AML-193 (cell line): ENCODE results near the gene ANAPC16.
"Not testable (repeated sequence)": the region's sequence is repeated elsewhere in the genome, so short reads cannot be mapped to it uniquely, and the experiment has no call there.

ENCODE experiments used
- DNase-seq, 2 experiments: peaks; one replicate each; lab custom pipeline; 2025; lab: John Stamatoyannopoulos, UW

The ANAPC16 gene

DNA sequence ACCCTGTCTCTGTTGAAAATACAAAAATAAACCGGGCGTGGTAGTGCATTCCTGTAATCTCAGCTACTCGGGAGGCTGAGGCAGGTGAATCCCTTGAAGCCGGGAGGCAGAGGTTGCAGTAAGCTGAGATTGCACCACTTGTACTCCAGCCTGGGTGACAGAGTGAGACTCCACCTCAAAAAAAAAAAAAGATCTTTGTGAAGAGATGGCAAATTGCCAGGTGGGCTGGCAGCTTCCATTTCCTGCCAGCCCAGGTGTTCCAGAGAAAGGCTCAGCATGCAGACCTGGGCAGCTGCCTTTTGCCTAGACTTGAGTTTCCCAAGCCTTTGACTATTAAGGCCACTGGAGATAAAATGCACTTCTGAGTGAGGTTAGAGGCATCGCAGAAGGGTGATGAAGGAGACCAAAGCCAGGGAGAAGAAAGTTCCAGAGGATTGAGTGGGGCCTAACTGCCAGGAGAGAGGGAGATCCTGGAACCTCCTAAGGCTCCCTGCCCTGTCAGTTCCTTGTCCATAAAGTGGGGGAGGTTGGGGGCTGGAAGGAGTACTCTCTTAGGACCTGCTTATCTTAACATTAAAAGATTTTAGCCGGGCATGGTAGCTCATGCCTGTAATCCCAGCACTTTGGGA lies 47.9 kb downstream of the ANAPC16 start:
- no peak for DNase-seq

GRCh38 chr10:72264536-72264935 lies 48.7 kb downstream of the ANAPC16 start:
- no peak for DNase-seq

DNA sequence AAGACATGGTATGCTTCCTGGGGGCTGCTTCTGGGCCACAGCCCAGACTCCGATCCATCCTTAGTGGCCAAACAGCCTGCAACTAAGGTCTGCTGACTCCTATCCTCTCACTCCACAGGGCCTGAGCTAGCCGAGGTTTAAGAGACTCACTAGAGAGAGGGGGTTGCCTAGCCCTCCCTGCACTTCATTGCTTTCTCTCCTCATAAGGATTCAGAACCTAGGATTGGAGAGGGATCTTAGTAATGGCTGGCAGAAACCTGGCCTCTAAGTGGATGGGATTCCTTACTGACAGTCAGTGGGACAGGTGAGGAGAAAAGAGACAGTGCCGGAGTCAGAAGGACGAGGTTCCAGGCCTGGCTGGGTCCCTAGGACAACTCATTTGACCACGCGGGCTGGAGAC lies 49.7 kb downstream of the ANAPC16 start:
- DNase-seq = no peak

- no peak for DNase-seq
Observed at GRCh38 chr10:72265990-72266865, 50.4 kb downstream of the ANAPC16 start.

DNA sequence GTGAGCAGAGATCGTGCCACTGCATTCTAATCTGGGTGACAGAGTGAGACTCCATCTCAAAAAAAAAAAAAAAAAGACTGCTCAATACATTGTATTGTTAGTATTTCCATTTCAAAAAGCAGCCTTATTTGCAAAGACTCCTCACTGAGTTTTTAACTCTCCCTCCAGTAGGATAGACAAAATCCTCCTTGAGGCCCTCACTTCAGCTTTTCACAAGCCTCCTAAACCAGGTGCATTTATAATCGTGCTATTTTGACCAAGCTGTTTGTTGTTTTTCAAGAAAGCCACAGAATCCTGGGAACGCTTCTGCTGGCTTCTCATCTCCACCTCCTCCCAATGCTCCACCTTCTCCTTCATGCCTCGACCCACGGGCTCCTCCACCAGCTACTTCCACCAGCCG lies 51.6 kb downstream of the ANAPC16 start:
- no peak for DNase-seq

DNA sequence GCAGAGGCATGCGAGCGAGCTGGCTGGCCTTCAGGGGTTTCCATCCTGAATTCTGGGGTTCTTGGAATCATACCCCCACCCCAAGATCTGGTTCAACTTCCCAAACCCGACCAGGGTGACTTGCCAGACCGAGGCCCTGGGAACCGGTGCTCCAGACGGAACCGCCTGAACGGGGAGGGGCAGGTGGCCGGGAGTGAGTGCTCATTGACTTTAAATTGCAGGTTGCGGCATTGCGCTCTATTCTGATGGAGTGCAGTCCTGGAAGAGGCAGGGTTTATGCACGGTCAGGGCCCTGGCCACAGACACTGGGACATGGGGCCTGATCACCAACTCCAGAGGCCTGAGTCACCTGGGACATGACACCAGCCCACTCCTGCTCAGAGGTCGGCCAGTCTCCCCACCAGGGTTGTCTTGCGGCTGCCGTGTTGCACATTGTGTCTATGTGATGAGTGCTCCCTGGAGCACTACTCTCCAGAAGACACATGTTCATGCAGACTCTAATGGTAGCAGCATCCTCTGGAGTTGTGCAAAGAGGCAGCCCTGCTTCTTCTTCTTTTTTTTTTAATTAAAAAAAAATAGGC lies 52.1 kb downstream of the ANAPC16 start:
- DNase-seq = no peak

DNA sequence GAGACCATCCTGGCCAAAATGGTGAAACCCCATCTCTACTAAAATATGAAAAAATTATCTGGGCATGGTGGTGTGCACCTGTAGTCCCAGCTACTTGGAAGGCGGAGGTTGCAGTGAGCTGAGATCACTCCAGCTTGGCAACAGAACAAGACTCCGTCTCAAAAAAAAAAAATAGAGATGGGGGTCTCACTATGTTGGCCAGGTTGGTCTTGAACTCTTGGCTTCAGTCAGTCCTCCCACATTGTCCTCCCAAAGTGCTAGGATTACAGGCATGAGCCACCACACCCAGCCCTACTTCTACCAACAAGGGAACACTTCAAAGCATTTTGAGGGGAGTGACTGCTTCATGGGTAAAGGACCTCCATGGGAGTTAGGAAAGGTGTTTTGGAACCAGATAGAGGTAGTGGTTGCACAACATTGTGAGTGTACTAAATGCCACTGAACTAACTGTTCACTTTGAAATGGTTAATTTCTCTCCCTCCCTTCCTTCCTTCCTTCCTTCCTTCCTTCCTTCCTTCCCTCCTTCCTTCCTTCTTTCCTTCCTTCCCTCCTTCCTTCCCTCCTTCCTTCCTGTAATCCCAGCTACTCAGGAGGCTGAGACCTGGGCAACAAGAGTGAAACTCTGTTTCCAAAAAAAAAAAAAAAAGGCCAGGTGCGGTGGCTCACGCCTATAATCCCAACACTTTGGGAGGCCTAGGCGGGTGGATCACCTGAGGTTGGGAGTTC lies 52.8 kb downstream of the ANAPC16 start:
- DNase-seq = not testable (repeated sequence)

DNA sequence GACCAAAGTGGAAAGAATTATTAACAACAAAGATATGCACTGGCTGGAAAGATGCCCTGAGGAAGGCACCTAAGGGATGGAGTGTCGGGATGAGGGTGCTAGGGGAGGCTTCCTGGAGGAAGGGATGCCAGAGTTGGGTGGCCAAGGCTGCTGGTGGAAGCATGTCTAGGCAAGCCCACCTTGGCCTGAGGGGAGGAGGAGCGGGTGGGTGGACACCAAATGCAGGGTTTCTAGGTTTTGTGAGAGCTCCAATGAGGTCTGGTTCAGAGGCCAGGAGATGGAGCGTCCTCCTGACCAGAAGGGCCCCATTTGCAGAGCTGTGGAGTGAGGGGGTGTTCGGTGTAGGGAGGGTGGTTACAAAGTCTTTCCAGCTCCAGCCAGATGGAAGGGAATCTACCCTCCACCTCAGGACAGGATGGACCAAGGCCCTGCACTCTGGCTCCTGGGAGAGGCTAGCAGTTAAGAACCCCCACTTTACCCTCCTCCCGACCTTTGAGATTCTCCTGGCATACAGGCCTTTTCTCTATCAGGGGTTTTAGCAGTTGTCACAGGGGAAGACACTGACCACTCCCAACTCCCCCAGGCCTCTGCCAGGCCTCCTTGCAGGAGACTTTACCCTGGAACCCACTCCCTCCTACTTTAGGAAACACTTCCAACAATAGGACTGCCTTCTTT lies 54.9 kb downstream of the ANAPC16 start:
- no peak for DNase-seq

GRCh38 chr10:72272689-72273409 lies 57.0 kb downstream of the ANAPC16 start:
- peak; percentile 38 to 44 for DNase-seq

GRCh38 chr10:72273410-72274212 lies 57.8 kb downstream of the ANAPC16 start, which contains the start of gene DDIT4:
TSS of gene DDIT4 (plus strand) at chr10:72273924. CDS start at chr10:72274217, 293 bp downstream.
- DNase-seq = peak; percentile 96

- no peak for DNase-seq
Observed at GRCh38 chr10:72274213-72274729, 58.5 kb downstream of the ANAPC16 start.

DNA sequence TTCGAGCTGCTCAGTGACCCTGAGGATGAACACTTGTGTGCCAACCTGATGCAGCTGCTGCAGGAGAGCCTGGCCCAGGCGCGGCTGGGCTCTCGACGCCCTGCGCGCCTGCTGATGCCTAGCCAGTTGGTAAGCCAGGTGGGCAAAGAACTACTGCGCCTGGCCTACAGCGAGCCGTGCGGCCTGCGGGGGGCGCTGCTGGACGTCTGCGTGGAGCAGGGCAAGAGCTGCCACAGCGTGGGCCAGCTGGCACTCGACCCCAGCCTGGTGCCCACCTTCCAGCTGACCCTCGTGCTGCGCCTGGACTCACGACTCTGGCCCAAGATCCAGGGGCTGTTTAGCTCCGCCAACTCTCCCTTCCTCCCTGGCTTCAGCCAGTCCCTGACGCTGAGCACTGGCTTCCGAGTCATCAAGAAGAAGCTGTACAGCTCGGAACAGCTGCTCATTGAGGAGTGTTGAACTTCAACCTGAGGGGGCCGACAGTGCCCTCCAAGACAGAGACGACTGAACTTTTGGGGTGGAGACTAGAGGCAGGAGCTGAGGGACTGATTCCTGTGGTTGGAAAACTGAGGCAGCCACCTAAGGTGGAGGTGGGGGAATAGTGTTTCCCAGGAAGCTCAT lies 59.0 kb downstream of the ANAPC16 start:
- DNase-seq = peak; percentile 59 to 65

- no peak for DNase-seq
Observed at GRCh38 chr10:72275351-72276012, 59.7 kb downstream of the ANAPC16 start.

DNA sequence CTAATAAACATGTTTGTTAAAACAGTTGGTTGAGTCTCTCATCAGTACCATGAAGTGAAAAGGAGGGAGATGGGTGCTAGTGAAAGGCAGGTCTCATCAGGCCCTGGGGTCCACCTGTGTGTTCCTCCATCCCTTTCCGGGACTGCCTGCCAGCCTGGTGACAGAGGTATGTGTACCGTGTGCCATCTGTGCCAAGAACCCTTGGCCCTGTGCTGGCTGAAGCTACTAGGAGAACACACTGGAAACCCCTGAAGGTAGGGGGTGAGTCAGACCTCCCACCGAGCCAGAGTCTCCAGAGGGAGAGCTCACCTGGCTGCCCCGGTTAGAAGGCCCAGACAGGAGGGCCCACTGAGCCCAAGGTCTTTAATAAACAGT lies 60.2 kb downstream of the ANAPC16 start:
- no peak for DNase-seq

DNA sequence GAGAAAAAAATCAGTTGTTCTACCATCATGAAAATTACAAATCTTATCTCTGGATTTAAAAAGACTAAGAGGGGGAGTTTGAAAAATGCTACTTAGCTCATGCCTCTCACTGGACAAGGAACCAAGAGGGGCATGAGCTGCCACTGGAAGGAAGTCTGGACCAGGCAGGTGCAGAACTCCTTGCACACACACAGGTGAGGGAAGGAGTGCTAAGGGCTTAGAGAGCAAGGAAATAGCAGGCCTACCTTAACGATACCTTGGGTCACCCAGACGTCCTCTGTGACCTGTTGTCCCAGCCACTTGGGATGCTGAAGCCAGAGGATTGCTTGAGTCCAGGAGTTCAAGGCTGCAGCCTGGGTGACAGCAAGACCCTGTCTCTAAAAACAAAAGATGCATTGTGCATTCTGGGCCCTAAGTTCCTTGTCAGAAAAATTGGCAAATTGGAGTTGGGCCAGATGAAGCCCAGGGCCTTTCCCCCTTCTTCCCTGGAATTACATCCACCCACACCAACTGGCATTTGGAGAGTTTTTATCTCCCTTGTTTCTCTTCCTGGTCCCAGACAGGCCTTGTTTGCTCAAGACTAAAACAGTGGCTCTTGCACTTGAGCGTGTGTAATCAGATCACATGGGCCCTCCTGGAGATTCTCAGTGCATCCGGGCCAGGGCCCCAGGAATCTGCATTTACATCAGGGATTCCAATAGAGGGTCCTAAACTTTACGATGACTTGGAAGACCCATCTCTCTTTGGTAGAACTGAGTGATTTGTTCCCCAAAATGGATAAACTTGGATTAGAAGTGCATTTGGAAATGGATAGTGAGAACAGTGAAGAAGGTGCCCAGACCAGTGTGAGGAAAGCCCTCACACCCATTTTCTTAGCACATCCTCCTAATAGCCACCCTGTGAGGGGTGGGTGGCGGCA lies 60.9 kb downstream of the ANAPC16 start:
- DNase-seq = no peak

DNA sequence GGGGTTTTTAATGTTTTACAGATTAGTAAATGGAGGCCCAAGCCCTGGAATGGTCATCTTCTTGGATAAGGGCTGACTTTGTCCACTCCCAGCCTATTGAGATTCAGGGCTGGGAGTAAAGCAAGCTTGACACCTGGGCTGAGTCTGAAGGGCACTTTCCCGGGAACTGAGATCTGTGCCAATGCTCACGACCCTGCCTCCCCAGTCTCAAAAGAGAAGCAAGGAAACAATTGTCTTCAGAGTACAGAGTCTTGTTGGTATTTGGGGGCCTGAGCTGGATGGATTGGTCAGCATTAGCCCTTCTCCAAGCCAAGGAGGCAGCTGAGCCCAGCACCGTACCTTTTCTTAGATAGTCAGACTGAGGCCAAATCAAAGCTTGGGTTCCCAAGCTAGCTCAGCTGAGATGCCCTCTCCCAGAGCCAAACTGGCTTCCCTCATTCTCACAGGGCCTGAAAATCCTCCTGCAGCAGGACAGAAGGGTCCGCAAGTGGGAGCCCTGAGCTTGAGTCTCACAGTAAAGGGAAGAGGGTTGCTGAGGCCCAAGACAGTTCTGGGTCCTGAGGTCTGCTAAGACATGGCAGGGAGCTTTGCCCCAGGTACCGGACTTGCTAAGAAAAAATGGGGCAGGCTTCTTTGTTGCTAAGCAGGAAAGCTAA lies 61.7 kb downstream of the ANAPC16 start:
- DNase-seq = no peak

GRCh38 chr10:72277996-72278667 lies 62.3 kb downstream of the ANAPC16 start:
- DNase-seq = no peak
